Stimulated activated CD4-positive, alpha-beta T cell treated with anti-CD3 and anti-CD28 coated beads, Interleukin-12 subunit alpha, Interleukin-12 subunit beta, amount 100 ng/mL, for 48 hours (primary cell): Measurements from ENCODE around the gene SCARB1.

ENCODE experiments used
- DNase-seq, 3 donors: peaks; one replicate each; pipeline ENCODE4 v3.0.0-alpha.2; 2020; ENCODE audit warnings: low read depth in 2 of 3, low spot score in 1 of 3

SCARB1 gene

DNA sequence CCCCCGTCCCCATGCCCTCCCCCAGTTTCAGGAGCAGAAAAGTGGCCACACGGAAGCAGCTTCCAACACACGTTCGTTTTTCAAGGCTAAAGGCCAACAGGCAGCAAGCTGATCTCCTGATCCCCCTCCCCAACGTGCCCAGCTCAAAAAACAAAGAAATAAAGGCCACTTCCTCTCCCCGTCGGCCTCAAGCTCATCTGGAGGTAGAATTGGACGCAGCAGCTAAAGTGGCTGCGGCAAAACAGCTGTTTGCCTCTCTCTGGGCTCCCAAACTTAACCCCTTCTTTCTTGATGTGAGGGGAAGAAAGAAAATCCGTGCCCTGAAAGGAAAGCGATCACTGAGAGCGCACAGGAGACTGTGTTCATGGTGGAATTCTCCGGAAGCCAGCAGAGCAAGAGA lies 66.3 kb downstream of the SCARB1 start:
- no peak for DNase-seq

- DNase-seq = no peak
Observed at GRCh38 chr12:124796303-124796960, 67.2 kb downstream of the SCARB1 start.

GRCh38 chr12:124795081-124795948 lies 68.3 kb downstream of the SCARB1 start:
- no peak for DNase-seq

- no peak for DNase-seq
Observed at GRCh38 chr12:124792961-124793441, 70.7 kb downstream of the SCARB1 start.

- DNase-seq = no peak
Observed at GRCh38 chr12:124792156-124792555, 71.5 kb downstream of the SCARB1 start.

- DNase-seq = no peak
Observed at GRCh38 chr12:124790650-124791400, 72.8 kb downstream of the SCARB1 start.

GRCh38 chr12:124788936-124789555 lies 74.6 kb downstream of the SCARB1 start:
- no peak for DNase-seq

GRCh38 chr12:124786061-124786964 lies 77.4 kb downstream of the SCARB1 start:
- DNase-seq = no peak

- no peak for DNase-seq
Observed at GRCh38 chr12:124784871-124785572, 78.6 kb downstream of the SCARB1 start.

DNA sequence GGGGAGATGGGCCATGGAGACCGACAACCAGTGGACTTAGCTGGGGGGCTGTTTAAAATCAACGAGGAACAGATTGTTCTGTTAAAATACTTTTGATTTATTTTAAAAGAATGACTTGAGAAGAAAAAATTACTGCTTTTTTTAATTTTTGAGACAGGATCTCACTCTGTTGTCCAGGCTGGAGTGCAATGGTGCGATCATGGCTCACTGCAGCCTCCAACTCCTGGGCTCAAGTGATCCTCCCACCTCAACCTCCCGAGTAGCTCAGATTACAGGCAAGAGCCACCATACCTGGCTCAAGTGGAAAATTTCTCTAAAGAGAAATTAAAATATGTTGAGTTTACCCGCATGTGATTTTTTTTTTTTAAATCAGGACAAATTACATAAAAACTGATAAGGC lies 80.6 kb downstream of the SCARB1 start:
- DNase-seq = no peak

DNA sequence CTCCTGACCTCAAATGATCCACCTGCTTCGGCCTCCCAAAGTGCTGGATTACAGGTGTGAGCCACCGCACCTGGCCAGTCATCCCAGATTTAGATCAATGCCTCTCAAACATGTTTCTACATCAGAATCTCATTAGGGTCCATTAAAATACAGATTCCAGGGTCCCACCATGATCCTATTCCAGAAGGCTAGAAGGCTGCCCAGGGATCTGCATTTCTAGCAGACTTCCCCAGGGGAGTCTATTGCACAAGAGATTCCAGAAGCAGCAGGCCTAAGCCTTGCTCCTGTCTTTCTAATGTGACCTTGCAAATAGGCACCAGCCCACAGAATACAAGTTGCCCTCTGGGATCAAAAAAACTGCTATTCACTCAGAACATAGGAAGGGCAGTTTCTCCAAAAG lies 81.5 kb downstream of the SCARB1 start:
- no peak for DNase-seq

DNA sequence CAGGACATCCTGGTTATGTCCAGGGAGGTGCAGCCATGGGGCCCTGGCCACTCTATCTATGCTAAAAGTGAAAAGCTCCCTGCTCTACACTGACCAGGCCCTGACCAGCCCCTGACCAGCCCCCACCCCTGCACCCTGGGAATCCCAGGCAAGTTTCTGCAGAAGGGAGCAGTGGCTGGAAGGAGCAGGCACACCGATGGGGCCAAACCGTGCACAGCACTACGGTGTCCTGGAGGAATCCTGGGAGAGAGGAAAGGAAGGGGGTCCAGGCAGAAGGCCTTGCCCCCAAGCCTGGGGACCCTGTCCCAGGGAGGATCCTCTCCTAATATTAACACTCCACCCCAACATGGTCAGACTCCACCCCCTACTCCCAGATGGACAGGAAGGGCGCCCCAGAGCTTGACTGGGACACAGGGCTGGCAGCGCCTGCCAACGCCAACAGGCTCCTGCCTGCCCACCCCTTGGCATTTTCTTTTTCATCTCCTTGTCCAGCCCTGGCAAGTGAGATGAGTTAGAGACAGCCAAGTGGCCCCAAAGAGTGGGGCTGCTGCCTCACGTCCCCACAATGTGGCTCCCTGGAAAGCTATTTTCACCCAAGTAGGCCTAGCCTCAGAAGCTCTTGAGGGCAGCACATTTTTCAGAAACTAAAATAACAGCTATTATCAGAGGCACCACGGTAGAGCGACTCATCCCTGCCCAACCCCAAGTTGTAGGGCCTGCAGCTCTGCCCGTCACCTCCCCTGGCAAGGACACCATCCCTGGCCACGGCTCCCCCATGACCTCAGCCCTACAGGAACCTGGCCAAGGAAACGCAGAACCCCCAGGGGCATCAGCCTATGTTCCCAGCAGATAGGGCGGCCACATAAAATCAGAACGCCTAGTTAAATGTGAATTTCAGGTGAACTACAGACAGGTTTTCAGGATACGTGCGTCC lies 82.6 kb downstream of the SCARB1 start:
- DNase-seq = no peak

GRCh38 chr12:124780336-124780735 lies 83.3 kb downstream of the SCARB1 start:
- no peak for DNase-seq

GRCh38 chr12:124779161-124780141 lies 84.2 kb downstream of the SCARB1 start:
- DNase-seq = no peak

DNA sequence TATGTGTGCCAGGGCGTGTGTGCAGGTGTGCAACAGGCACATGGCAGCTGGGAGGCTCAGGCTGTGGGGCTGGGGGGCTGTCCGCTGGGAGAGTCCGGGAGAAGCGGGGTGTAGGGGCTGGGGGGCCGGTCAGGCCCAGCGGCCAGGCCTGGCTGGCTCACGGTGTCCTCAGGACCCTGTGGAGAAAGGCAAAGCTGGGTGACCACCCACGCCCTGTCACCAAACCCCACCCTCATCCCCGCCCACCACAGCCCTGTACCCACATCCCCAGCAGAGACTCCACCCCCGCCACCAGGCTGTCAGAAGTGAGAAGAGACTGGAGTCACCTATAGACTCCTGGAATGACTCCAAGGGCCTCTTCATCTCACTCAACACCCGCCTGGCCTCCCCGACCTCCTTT lies 85.3 kb downstream of the SCARB1 start:
- DNase-seq = peak in 1 of 3 donors; percentile 30

- DNase-seq = no peak
Observed at GRCh38 chr12:124777399-124778372, 86.0 kb downstream of the SCARB1 start.
